ENCODE measurements around the gene FBXO36.

DNA sequence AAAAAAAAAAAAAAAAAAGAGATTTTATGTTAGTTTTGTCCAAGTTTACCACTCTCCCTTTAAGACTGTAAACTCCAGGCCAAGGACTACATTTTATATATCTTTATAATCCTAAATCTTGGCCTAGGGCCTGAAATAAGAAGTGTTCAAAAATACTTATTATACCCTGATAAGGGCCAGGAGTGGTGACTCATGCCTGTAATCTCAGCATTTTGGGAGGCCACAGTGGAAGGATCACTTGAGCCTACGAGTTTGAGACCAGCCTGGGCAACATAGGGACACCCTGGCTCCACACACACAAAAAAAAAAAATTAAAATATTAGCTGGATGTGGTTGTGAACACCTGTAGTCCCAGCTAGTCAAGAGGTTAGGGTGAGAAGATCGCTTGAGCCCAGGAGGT is 13.2 kb upstream of the FBXO36 start:
- TF ChIP-seq, protein P1, sequence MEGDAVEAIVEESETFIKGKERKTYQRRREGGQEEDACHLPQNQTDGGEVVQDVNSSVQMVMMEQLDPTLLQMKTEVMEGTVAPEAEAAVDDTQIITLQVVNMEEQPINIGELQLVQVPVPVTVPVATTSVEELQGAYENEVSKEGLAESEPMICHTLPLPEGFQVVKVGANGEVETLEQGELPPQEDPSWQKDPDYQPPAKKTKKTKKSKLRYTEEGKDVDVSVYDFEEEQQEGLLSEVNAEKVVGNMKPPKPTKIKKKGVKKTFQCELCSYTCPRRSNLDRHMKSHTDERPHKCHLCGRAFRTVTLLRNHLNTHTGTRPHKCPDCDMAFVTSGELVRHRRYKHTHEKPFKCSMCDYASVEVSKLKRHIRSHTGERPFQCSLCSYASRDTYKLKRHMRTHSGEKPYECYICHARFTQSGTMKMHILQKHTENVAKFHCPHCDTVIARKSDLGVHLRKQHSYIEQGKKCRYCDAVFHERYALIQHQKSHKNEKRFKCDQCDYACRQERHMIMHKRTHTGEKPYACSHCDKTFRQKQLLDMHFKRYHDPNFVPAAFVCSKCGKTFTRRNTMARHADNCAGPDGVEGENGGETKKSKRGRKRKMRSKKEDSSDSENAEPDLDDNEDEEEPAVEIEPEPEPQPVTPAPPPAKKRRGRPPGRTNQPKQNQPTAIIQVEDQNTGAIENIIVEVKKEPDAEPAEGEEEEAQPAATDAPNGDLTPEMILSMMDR (IDR thresholded peaks at IDR 0.05 in 4 of 5, conservative IDR thresholded peaks at IDR 0.05 in 1 of 5) = no peak
- no peak for TF ChIP-seq POLR2A (IDR thresholded peaks at IDR 0.05)

All from gastrocnemius medialis (tissue), 4 donors.